Karpas-422 (cell line): ENCODE data around the gene WNT7B. TPM values are rescaled to one million over a fixed set of nuclear protein-coding genes. Genes with fewer than 3 reads are reported as not detected.

Experiments used
- DNase-seq: peaks from one replicate; pipeline ENCODE4 v3.0.0-alpha.2; 2015
- H2AFZ ChIP-seq: fragments of 200-600 bp; sonication (generic); 2 replicates; pipeline ENCODE4 v1.6.1; 2014; ENCODE audit warnings: antibody characterized with exemption, low read length, mixed read lengths
- H3K27ac ChIP-seq: fragments of 200-600 bp; sonication (generic); 2 replicates; pipeline ENCODE4 v1.5.1; 2014; ENCODE audit warnings: mild to moderate bottlenecking, low read length, moderate library complexity
- H3K27me3 ChIP-seq: fragments of 200-600 bp; sonication (generic); 2 replicates; pipeline ENCODE4 v1.6.1; 2014; ENCODE audit warnings: low read length, mixed read lengths
- H3K36me3 ChIP-seq: fragments of 200-600 bp; sonication (generic); 2 replicates; pipeline ENCODE4 v1.6.1; 2014; ENCODE audit warnings: low read length, mixed read lengths; ENCODE audit not compliant: insufficient read depth
- H3K4me1 ChIP-seq: fragments of 200-600 bp; sonication (generic); 2 replicates; pipeline ENCODE4 v1.6.1; 2014; ENCODE audit warnings: mild to moderate bottlenecking, low read length, mixed read lengths
- H3K4me2 ChIP-seq: fragments of 200-600 bp; sonication (generic); 2 replicates; pipeline ENCODE4 v1.6.1; 2014; ENCODE audit warnings: low read length, low read depth, mild to moderate bottlenecking; ENCODE audit not compliant: poor library complexity, severe bottlenecking
- H3K4me3 ChIP-seq: fragments of 200-600 bp; sonication (generic); 2 replicates; pipeline ENCODE4 v1.5.1; 2014; ENCODE audit warnings: mild to moderate bottlenecking, antibody characterized with exemption, low read length, mixed read lengths
- H3K79me2 ChIP-seq: fragments of 200-600 bp; sonication (generic); 2 replicates; pipeline ENCODE4 v1.6.1; 2014; ENCODE audit warnings: mild to moderate bottlenecking, low read length, mixed read lengths
- H3K9ac ChIP-seq: fragments of 200-600 bp; sonication (generic); 2 replicates; pipeline ENCODE4 v1.6.0; 2014; ENCODE audit warnings: low read length
- H3K9me2 ChIP-seq: fragments of 200-600 bp; sonication (generic), shearing (Covaris generic); replicated peaks from 2 replicates; pipeline ENCODE4 v1.6.0; 2014; ENCODE audit warnings: mild to moderate bottlenecking, low read length, moderate library complexity; ENCODE audit not compliant: insufficient read depth
- H3K9me3 ChIP-seq: fragments of 300-700, 200-600 bp; sonication (generic); 2 replicates; pipeline ENCODE4 v1.6.1; 2014; ENCODE audit warnings: low read length, mixed read lengths
- H4K20me1 ChIP-seq: fragments of 200-600 bp; sonication (generic); 2 replicates; pipeline ENCODE4 v1.6.1; 2014; ENCODE audit warnings: mild to moderate bottlenecking, antibody characterized with exemption, low read length, low read depth; ENCODE audit not compliant: insufficient read depth
- total RNA-seq: library from RNA; depleted of rRNA; stranded (reverse); fragments of >200 nt; shearing (Covaris generic); gene quantifications from 2 replicates; pipeline ENCODE4 v1.2.3, GENCODE V29; 2014; ENCODE audit warnings: low replicate concordance

The WNT7B gene
- total RNA-seq, 1 experiment from 2014 or later, result not detected

- no peak overlapping the region for H3K9ac ChIP-seq
- H3K36me3 ChIP-seq, result no peaks in the 10 kb centered on the region
- H4K20me1 ChIP-seq, result 0 out of 2 replicates have a peak, but pooled peaks cover 4% of the 10 kb centered on the region
- H3K27ac ChIP-seq, result no peak overlapping the region
- H3K27me3 ChIP-seq, result no peaks in the 10 kb centered on the region
- no peaks in the 10 kb centered on the region for H3K9me2 ChIP-seq
- no peaks in the 10 kb centered on the region for H3K9me3 ChIP-seq
- H3K4me3 ChIP-seq, result no peak overlapping the region
- H3K4me2 ChIP-seq, result no peak overlapping the region
- no peak for DNase-seq
- H3K4me1 ChIP-seq, result no peaks in the 10 kb centered on the region
- no peaks in the 10 kb centered on the region for H3K79me2 ChIP-seq
- H2AFZ ChIP-seq, result no peak overlapping the region
Observed at GRCh38 chr22:45908961-45909360, 68.0 kb downstream of the WNT7B start.

DNA sequence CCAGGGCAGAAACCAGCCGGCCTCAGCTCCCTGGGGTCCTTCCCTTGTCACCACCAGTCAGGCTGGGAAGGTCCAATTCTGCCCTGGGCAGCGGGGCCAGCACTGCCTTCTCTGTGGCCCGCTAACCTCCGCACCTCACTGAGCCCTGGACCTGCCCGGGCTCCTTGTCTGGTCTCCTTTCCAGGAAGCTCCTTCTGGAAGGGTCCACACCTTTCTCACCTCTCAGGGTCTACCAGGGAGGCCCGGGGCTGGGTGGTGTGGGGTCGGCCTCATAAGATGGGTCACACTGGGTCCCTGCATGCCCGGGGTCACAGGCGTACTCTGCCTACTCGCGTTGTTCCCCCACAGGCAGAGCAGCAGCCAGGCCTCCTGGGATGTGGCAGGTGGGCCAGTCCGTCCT is 69.0 kb downstream of the WNT7B start:
- Histone ChIP-seq H3K4me2 (no peak overlapping the region), H3K27ac (no peak overlapping the region), H3K36me3 (no peaks in the 10 kb centered on the region), H3K9me2 (no peaks in the 10 kb centered on the region), H3K9me3 (no peaks in the 10 kb centered on the region), H4K20me1 (0 out of 2 replicates have a peak, but pooled peaks cover 4% of the 10 kb centered on the region), H2AFZ (no peak overlapping the region), H3K9ac (no peak overlapping the region), H3K79me2 (no peaks in the 10 kb centered on the region), H3K4me3 (no peak overlapping the region), H3K4me1 (no peaks in the 10 kb centered on the region), H3K27me3 (no peaks in the 10 kb centered on the region)
- DNase-seq, result no peak

- H3K36me3 ChIP-seq, result no peaks in the 10 kb centered on the region
- H3K9me3 ChIP-seq, result no peaks in the 10 kb centered on the region
- no peak overlapping the region for H3K4me3 ChIP-seq
- DNase-seq, result no peak
- no peaks in the 10 kb centered on the region for H3K9me2 ChIP-seq
- H3K9ac ChIP-seq, result no peak overlapping the region
- no peak overlapping the region for H2AFZ ChIP-seq
- H3K4me2 ChIP-seq, result no peak overlapping the region
- H3K27me3 ChIP-seq, result no peaks in the 10 kb centered on the region
- H4K20me1 ChIP-seq, result 0 out of 2 replicates have a peak, but pooled peaks cover 4% of the 10 kb centered on the region
- no peaks in the 10 kb centered on the region for H3K4me1 ChIP-seq
- H3K27ac ChIP-seq, result no peak overlapping the region
- no peaks in the 10 kb centered on the region for H3K79me2 ChIP-seq
Observed at GRCh38 chr22:45907378-45907777, 69.6 kb downstream of the WNT7B start.

DNA sequence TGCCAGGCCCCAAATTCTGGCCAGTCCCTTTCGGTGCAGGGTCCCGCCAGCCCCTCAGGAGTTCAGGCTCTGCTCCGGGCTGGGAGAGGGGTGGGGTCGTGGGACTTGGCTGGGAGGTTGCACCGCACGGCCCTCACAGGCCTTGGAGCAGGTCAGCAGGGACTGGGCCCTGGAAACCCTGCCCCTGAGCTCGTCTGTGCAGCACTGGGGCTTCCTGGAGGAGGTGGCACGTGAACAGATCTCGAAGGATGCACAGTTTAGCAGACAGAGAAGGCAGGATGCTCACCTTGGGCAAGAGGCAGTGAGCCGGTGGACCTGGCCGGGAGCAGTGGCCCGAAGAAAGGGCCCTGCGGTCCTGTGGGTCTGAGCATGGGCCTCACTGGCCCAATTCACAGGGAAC is 70.0 kb downstream of the WNT7B start:
- Histone ChIP-seq H3K9ac (no peak overlapping the region), H3K9me3 (no peaks in the 10 kb centered on the region), H3K36me3 (no peaks in the 10 kb centered on the region), H4K20me1 (0 out of 2 replicates have a peak, but pooled peaks cover 4% of the 10 kb centered on the region), H2AFZ (no peak overlapping the region), H3K27me3 (no peaks in the 10 kb centered on the region), H3K27ac (no peak overlapping the region), H3K9me2 (no peaks in the 10 kb centered on the region), H3K4me1 (no peaks in the 10 kb centered on the region), H3K4me3 (no peak overlapping the region), H3K79me2 (no peaks in the 10 kb centered on the region), H3K4me2 (no peak overlapping the region)
- no peak for DNase-seq

GRCh38 chr22:45905924-45906865 is 70.8 kb downstream of the WNT7B start:
- Histone ChIP-seq H3K27me3 (no peaks in the 10 kb centered on the region), H3K4me2 (no peak overlapping the region)

DNA sequence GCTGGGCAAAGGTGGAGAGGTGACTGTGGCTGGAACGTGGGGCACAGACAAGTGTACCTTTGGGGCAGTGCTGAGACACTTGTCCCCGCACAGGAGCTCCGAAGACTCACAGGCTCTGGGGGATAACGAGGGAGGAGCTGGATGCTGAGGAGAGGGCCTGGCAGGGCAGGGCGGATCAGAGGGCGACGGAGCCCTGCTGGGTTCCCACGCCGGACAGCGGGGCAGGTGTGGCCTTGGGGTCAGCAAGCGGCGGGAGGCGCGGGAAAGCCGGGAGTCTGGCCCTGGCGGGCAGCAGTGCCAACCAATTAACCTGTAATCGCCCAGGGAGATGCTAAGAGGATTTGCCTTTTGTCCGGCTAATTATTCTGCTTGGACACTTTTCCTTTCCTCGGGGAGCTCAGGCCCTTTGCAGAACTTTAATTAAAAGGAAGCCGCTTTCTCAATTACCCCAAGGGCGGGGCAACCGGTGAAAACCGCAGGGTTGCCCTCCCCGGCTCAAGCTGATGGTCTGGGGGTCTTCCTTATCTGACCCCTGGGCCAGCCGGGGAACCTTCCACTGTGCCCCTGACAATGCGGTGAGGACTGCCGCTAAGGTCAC is 71.5 kb downstream of the WNT7B start:
- Histone ChIP-seq H3K4me3 (no peak overlapping the region), H3K9me3 (no peaks in the 10 kb centered on the region), H3K79me2 (no peaks in the 10 kb centered on the region), H3K9ac (no peak overlapping the region), H3K27ac (no peak overlapping the region), H3K9me2 (no peaks in the 10 kb centered on the region), H3K27me3 (no peaks in the 10 kb centered on the region), H3K36me3 (no peaks in the 10 kb centered on the region), H4K20me1 (0 out of 2 replicates have a peak, but pooled peaks cover 4% of the 10 kb centered on the region), H3K4me1 (no peaks in the 10 kb centered on the region), H3K4me2 (no peak overlapping the region), H2AFZ (no peak overlapping the region)
- no peak for DNase-seq

More at GRCh38 chr22:45905924-45906865, 70.8 kb downstream of the WNT7B start:
- Histone ChIP-seq H4K20me1 (0 out of 2 replicates have a peak, but pooled peaks cover 4% of the 10 kb centered on the region), H2AFZ (no peak overlapping the region), H3K36me3 (no peaks in the 10 kb centered on the region), H3K4me1 (no peaks in the 10 kb centered on the region), H3K79me2 (no peaks in the 10 kb centered on the region), H3K9me3 (no peaks in the 10 kb centered on the region), H3K9ac (no peak overlapping the region), H3K4me3 (no peak overlapping the region), H3K9me2 (no peaks in the 10 kb centered on the region), H3K27ac (no peak overlapping the region)
- no peak for DNase-seq

DNA sequence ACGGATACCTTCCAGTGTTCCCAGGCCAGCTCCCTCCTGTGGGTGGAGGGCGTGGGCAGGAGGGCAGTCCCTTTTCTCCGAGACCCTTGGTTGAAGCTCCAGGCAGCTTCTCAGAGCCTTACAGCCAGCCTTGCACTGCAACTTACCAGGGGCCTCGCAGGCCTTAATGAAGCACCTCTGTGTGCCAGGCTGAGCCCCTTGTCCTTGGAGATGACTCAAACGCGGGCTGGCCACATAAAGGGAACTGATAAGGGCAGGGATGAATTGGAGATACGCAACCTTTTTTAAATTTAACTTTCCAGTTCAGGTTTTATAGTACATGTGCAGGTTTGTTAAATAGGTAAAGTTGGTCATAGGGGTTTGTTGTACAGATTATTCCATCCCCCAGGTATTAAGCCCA is 72.7 kb downstream of the WNT7B start:
- H3K27me3 ChIP-seq, result no peaks in the 10 kb centered on the region
- no peaks in the 10 kb centered on the region for H3K79me2 ChIP-seq
- no peaks in the 10 kb centered on the region for H3K9me3 ChIP-seq
- no peak overlapping the region for H3K9ac ChIP-seq
- no peak overlapping the region for H2AFZ ChIP-seq
- no peak for DNase-seq
- no peaks in the 10 kb centered on the region for H3K36me3 ChIP-seq
- H4K20me1 ChIP-seq, result 0 out of 2 replicates have a peak, but pooled peaks cover 4% of the 10 kb centered on the region
- H3K4me3 ChIP-seq, result no peak overlapping the region
- H3K9me2 ChIP-seq, result no peaks in the 10 kb centered on the region
- H3K27ac ChIP-seq, result no peak overlapping the region
- H3K4me2 ChIP-seq, result no peak overlapping the region
- H3K4me1 ChIP-seq, result no peaks in the 10 kb centered on the region

GRCh38 chr22:45903355-45904135 is 73.4 kb downstream of the WNT7B start:
- DNase-seq, result no peak
- no peaks in the 10 kb centered on the region for H3K9me2 ChIP-seq
- H3K36me3 ChIP-seq, result no peaks in the 10 kb centered on the region
- no peak overlapping the region for H3K9ac ChIP-seq
- no peak overlapping the region for H3K27ac ChIP-seq
- H3K4me3 ChIP-seq, result no peak overlapping the region
- H3K4me1 ChIP-seq, result no peaks in the 10 kb centered on the region
- H4K20me1 ChIP-seq, result 0 out of 2 replicates have a peak, but pooled peaks cover 4% of the 10 kb centered on the region
- H2AFZ ChIP-seq, result no peak overlapping the region
- no peak overlapping the region for H3K4me2 ChIP-seq
- H3K79me2 ChIP-seq, result no peaks in the 10 kb centered on the region
- H3K27me3 ChIP-seq, result no peaks in the 10 kb centered on the region
- H3K9me3 ChIP-seq, result no peaks in the 10 kb centered on the region
